WTC11 (cell line): ENCODE data around the gene DPH1.

ENCODE experiments used
- FOXJ3 ChIP-seq: sonication (generic); formaldehyde crosslinking; IDR thresholded peaks from 2 replicates; pipeline ENCODE4 v1.9.0; 2021; ENCODE audit warnings: missing genetic modification reagents, mild to moderate bottlenecking, borderline replicate concordance
- TEAD4 ChIP-seq: sonication (generic); formaldehyde crosslinking; IDR thresholded peaks from 2 replicates; pipeline ENCODE4 v1.8.0; 2022; ENCODE audit warnings: mild to moderate bottlenecking, missing genetic modification reagents

GRCh38 chr17:2063261-2064146 is 33.6 kb downstream of the DPH1 start:
- TF ChIP-seq FOXJ3 (CRISPR knock-in tag) (no peak), TEAD4 (CRISPR knock-in tag) (no peak)
